Measurements from ENCODE around the gene CSAD.

DNA sequence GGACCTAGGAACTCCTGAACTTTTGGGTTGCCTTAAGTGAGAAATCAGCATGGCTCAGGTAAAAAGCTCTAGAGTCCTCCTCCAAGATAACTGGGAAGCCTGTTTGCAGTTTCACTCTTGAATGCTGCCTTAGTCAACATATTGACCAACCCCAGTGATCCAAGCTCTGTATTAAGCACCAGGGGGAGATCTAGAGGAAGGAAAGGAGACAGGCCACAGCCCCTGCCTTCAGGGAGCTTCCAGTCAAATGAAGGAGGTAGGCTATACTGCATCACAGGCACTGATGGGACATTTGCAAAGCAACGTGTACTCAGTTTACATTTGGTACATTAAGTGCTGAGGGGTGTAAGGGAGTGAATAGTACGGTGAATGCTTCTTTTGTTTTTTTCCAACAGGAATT is 1.2 kb upstream of the CSAD start:
- TF ChIP-seq, protein P1, sequence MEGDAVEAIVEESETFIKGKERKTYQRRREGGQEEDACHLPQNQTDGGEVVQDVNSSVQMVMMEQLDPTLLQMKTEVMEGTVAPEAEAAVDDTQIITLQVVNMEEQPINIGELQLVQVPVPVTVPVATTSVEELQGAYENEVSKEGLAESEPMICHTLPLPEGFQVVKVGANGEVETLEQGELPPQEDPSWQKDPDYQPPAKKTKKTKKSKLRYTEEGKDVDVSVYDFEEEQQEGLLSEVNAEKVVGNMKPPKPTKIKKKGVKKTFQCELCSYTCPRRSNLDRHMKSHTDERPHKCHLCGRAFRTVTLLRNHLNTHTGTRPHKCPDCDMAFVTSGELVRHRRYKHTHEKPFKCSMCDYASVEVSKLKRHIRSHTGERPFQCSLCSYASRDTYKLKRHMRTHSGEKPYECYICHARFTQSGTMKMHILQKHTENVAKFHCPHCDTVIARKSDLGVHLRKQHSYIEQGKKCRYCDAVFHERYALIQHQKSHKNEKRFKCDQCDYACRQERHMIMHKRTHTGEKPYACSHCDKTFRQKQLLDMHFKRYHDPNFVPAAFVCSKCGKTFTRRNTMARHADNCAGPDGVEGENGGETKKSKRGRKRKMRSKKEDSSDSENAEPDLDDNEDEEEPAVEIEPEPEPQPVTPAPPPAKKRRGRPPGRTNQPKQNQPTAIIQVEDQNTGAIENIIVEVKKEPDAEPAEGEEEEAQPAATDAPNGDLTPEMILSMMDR (IDR thresholded peaks at IDR 0.05), result no peak
- TF ChIP-seq ZFX (IDR thresholded peaks at IDR 0.05; ENCODE audit: borderline replicate concordance), result no peak

All from 22Rv1 (cell line).